PFSK-1 (cell line): ENCODE measurements around the gene HES4.
A peak's percentile ranks its signal among the peaks of the same experiment; 100 is the strongest.

ENCODE experiments used
- FOXP2 ChIP-seq: optimal IDR thresholded peaks from 2 replicates; pipeline ENCODE3; 2011; ENCODE audit warnings: borderline replicate concordance, control low read depth, inconsistent platforms; ENCODE audit not compliant: insufficient read depth; ENCODE audit errors: extremely low read length, extremely low read depth
- POLR2AphosphoS5 ChIP-seq: IDR thresholded peaks from 2 replicates; pipeline ENCODE4 v1.6.1; 2012; ENCODE audit warnings: low read depth, mild to moderate bottlenecking, control low read depth, low read length, moderate library complexity
- SIN3A ChIP-seq: IDR thresholded peaks from 2 replicates; pipeline ENCODE4 v1.6.1; 2012; ENCODE audit warnings: mild to moderate bottlenecking, low read length, moderate library complexity, borderline replicate concordance; ENCODE audit not compliant: insufficient read depth
- TAF1 ChIP-seq: IDR thresholded peaks from 2 replicates; pipeline ENCODE4 v1.6.1; 2012; ENCODE audit warnings: low read length, control low read depth, borderline replicate concordance; ENCODE audit not compliant: insufficient read depth
- TF ChIP-seq, protein P1 (sequence below), 2 experiments: IDR thresholded peaks; 2 replicates each; pipeline versions ENCODE4 v1.6.1 to v1.8.0; 2011 to 2012; ENCODE audit warnings: low read depth in 2 of 2, low read length in 2 of 2, control low read depth in 1 of 2, inconsistent platforms in 1 of 2, mild to moderate bottlenecking in 1 of 2, moderate library complexity in 1 of 2; ENCODE audit not compliant: insufficient read depth in 1 of 2

HES4 gene

DNA sequence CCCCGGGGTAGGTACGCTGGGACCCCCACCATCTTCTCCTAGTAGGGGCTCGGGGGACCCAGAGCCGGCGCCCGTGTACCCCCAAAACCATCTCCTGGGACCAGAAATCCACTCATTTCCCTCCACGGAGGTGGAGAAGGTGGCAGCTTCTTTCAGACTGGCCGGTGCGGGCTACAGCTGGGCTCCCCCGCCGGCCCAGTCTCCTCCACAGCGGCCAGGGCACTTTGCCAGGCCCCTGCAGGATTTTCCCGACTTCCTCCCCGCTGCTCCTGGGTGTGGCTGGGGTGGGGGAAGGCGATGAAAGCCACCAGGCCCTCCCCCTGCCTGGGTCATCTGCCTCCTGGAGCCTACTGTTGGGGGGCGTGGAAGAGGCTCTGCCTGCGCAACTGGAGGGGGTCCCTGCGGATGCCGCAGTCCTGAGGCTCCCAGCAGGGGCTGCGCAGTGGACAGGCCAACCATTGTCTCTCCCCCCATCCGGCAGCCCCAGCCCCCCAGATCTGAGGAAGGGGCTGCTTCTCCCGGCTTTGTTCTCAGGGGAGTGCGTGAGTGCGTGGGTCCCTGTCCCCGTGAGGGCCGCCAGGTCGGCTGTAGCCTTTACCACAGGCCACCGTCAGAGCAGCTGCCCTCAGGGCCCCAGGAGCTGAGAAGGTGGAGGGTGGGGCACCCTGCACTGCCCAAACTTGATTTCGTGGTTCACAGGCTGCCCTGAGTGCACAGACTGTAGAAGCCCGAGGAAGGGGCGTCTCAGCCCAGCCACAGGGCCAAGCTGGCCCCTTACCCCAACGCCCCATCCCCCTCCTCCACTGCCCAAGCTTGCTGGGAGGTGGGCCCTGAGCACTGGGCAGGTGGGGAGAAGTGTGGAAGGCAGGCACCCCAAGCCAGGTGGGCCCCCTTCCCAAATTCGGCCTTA, 21.4 kb upstream of the HES4 start:
- no peak for TF ChIP-seq TAF1
- TF ChIP-seq, protein P1, sequence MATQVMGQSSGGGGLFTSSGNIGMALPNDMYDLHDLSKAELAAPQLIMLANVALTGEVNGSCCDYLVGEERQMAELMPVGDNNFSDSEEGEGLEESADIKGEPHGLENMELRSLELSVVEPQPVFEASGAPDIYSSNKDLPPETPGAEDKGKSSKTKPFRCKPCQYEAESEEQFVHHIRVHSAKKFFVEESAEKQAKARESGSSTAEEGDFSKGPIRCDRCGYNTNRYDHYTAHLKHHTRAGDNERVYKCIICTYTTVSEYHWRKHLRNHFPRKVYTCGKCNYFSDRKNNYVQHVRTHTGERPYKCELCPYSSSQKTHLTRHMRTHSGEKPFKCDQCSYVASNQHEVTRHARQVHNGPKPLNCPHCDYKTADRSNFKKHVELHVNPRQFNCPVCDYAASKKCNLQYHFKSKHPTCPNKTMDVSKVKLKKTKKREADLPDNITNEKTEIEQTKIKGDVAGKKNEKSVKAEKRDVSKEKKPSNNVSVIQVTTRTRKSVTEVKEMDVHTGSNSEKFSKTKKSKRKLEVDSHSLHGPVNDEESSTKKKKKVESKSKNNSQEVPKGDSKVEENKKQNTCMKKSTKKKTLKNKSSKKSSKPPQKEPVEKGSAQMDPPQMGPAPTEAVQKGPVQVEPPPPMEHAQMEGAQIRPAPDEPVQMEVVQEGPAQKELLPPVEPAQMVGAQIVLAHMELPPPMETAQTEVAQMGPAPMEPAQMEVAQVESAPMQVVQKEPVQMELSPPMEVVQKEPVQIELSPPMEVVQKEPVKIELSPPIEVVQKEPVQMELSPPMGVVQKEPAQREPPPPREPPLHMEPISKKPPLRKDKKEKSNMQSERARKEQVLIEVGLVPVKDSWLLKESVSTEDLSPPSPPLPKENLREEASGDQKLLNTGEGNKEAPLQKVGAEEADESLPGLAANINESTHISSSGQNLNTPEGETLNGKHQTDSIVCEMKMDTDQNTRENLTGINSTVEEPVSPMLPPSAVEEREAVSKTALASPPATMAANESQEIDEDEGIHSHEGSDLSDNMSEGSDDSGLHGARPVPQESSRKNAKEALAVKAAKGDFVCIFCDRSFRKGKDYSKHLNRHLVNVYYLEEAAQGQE (IDR thresholded peaks at IDR 0.05; ENCODE audit: insufficient read depth in 1 of 2, low read depth in 2 of 2, low read length in 2 of 2): no peak
- peak; percentile 32; the same call in 1 of the 2 replicates for TF ChIP-seq SIN3A
- peak; percentile 29 for TF ChIP-seq FOXP2
- peak; percentile 53; the same call in 1 of the 2 replicates for TF ChIP-seq POLR2AphosphoS5

DNA sequence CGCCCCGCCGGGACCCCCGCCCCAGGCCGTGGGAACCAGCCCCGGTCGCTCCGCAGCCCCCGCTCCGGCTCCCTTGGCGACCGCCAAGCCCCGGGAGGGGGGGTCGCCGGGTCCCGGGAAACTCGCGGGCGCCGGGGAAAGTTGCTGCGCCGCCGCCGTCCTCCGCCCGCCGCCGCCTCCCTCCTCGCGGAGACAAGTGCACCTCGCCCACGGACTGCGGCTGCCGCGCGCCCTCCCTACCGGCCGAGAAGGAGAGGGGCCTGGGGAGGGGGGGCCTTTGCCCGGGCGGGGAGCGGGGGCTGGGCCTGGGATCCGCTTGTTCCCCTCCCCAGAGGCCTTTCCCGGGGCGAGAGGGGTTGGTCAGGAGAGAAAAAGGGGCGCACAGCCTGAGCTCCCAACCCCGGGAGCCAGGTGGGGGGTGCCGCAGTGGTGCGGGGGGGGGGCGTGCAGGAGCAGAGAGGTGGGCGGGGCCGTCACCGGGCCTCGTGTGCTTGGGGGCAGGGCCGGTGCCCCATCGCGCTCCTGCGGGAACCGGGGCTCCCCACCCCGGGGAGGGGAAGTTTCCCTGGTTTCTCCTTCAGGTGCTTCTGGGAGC, 20.6 kb upstream of the HES4 start:
- no peak for TF ChIP-seq FOXP2
- TF ChIP-seq SIN3A: no peak
- TF ChIP-seq, protein P1 (IDR thresholded peaks at IDR 0.05; ENCODE audit: insufficient read depth in 1 of 2, low read depth in 2 of 2, low read length in 2 of 2): no peak
- TF ChIP-seq POLR2AphosphoS5: no peak
- no peak for TF ChIP-seq TAF1

DNA sequence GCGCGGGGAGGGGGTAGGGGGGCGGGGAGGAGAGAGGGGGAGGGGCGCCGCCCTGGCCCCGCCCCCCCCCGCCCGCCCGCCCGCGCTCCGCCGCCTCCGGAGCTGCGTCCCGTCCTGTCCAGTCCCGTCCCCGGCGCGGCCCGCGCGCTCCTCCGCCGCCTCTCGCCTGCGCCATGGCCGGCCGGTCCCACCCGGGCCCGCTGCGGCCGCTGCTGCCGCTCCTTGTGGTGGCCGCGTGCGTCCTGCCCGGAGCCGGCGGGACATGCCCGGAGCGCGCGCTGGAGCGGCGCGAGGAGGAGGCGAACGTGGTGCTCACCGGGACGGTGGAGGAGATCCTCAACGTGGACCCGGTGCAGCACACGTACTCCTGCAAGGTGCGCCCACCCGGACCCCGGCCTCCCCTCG, 20.1 kb upstream of the HES4 start, which contains the start of gene AGRN:
Gene AGRN (plus strand): TSS at position 121 of the 405 bp plus-strand sequence. CDS start 53 bp downstream, at position 174.
- TF ChIP-seq FOXP2: no peak
- TF ChIP-seq, protein P1 (IDR thresholded peaks at IDR 0.05; ENCODE audit: insufficient read depth in 1 of 2, low read depth in 2 of 2, low read length in 2 of 2): no peak
- no peak for TF ChIP-seq TAF1
- TF ChIP-seq POLR2AphosphoS5: no peak
- TF ChIP-seq SIN3A: no peak

DNA sequence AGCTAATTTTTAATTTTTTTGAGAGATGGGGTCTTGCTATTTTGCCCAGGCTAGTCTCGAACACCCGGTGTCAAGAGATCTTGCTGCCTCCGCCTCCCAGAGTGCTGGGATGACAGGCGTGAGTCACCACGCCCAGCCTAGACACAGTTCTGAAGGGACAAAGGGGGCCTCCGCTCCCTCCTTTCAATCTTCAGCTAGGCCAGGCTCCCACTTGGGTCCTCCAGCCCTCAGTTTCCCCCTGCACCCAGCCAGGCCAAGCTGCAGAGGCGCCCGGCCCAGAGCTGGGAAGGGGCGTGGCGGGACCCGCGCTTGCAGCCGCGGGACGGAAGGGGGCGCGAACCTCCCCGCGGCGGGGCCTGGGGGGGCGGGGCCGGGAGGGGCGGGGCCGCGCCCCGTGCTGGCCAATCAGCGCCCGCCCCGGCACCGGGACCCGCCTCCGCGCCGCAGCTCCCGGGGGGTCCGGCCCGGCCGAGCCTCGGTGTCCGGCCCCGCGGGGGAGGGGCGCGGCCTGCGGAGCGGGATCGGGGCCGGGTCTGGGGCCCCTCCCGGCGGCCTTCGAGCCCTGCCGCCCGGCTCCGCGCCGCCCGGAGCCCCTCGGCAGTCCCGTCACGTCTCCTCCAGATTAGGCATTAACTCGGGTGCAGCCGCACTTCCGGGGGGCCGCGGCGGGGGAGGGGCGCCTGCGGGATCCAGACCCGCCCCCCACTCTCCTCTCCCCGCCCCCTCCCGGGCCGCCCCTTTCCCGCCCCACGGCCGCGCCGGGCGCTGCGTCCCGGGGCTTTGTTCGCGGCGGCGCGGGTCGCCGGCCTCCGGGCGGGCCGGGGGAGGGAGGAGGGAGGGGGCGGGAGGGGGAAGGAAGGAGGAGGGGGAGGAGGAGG, 19.5 kb upstream of the HES4 start:
- no peak for TF ChIP-seq TAF1
- TF ChIP-seq, protein P1 (IDR thresholded peaks at IDR 0.05; ENCODE audit: insufficient read depth in 1 of 2, low read depth in 2 of 2, low read length in 2 of 2): no peak
- 0 out of 2 replicates have a peak, but pooled peaks have one; percentile 6 for TF ChIP-seq POLR2AphosphoS5
